Peyer's patch (tissue), 4 donors: Measurements from ENCODE around the gene ZCWPW2. TPM values are rescaled to one million over a fixed set of nuclear protein-coding genes. Genes with fewer than 3 reads are reported as not detected.

Experiments
- DNase-seq, 3 donors: peaks; one replicate each; pipeline ENCODE4 v3.0.0-alpha.2; 2017 to 2019
- H3K27ac ChIP-seq, 4 donors: fragments of 200-600 bp; sonication (generic); one replicate each; pipeline ENCODE4 v1.5.1; 2016 to 2019
- H3K27me3 ChIP-seq, 2 donors: fragments of 200-600 bp; sonication (generic); one replicate each; pipeline ENCODE4 v1.5.1; 2019
- H3K36me3 ChIP-seq, 3 donors: fragments of 200-600 bp; sonication (generic); one replicate each; pipeline ENCODE4 v1.5.1; 2016 to 2019
- H3K4me1 ChIP-seq, 4 donors: fragments of 200-600 bp; sonication (generic); one replicate each; pipeline ENCODE4 v1.5.1; 2016 to 2019
- H3K4me3 ChIP-seq, 4 donors: fragments of 200-600 bp; sonication (generic); 1 replicate in 3 of 4; 2 replicates in 1 of 4; pipeline ENCODE4 v1.5.1; 2016 to 2019; ENCODE audit warnings: mild to moderate bottlenecking in 1 of 4
- H3K9me3 ChIP-seq, 4 donors: fragments of 200-600 bp; sonication (generic); one replicate each; pipeline ENCODE4 v1.5.1; 2016 to 2019; ENCODE audit warnings: mild to moderate bottlenecking in 1 of 4
- CTCF ChIP-seq, 6 experiments: fragments of 450-650 bp in 4 of 6; fragments of 200-600 bp in 2 of 6; sonication (generic) in 1 of 6; IDR thresholded peaks; one replicate each; pipeline ENCODE4 v1.5.1; 2017 to 2019; ENCODE audit warnings: antibody characterized with exemption in 6 of 6, mild to moderate bottlenecking in 3 of 6, moderate library complexity in 1 of 6
- POLR2A ChIP-seq, 2 donors: fragments of 450-650 bp; IDR thresholded peaks; one replicate each; pipeline ENCODE4 v1.5.1; 2017; ENCODE audit warnings: antibody characterized with exemption in 2 of 2, mild to moderate bottlenecking in 2 of 2, moderate library complexity in 2 of 2
- total RNA-seq, 4 donors: library from RNA; depleted of rRNA; stranded (reverse); fragments of >200 nt; gene quantifications; one replicate each; pipeline ENCODE4 v1.1.0, GENCODE V29; 2016

ZCWPW2 gene
- not detected for total RNA-seq

- Histone ChIP-seq H3K36me3 (no peaks in the 10 kb centered on the region), H3K9me3 (no peaks in the 10 kb centered on the region), H3K27me3 (no peaks in the 10 kb centered on the region), H3K4me1 (peaks cover 0 to 30% (median 0%) of the 10 kb centered on the region in 4 donors), H3K4me3 (peak within 1 kb of the TSS; percentile 71 to 90 (median 78)), H3K27ac (peak within 1 kb of the TSS; percentile 93 to 96 (median 95))
- peak; percentile 52 to 83 for TF ChIP-seq POLR2A (IDR thresholded peaks at IDR 0.05)
- TF ChIP-seq CTCF (IDR thresholded peaks at IDR 0.05): peak in 2 of 6 experiments; percentile 23 to 31
- peak; percentile 90 to 97 (median 96) for DNase-seq
Observed at GRCh38 chr3:28348629-28349468, at the start of gene ZCWPW2, which contains the start of gene AZI2. TSS of gene ZCWPW2 (plus strand) at chr3:28348721. CDS start at chr3:28413069, 64,348 bp downstream. TSS of gene AZI2 (minus strand) at chr3:28348824. CDS start at chr3:28340617, 8,207 bp downstream.

GRCh38 chr3:28299705-28300104 is 48.8 kb upstream of the ZCWPW2 start:
- Histone ChIP-seq H3K27ac (no peak overlapping the region), H3K27me3 (no peaks in the 10 kb centered on the region), H3K36me3 (no peaks in the 10 kb centered on the region), H3K4me3 (no peak overlapping the region), H3K4me1 (no peaks in the 10 kb centered on the region), H3K9me3 (no peaks in the 10 kb centered on the region)
- DNase-seq: no peak
- TF ChIP-seq POLR2A (IDR thresholded peaks at IDR 0.05) (no peak), CTCF (IDR thresholded peaks at IDR 0.05) (no peak)

- H3K4me3 ChIP-seq: no peak overlapping the region
- H3K27ac ChIP-seq: no peak overlapping the region
- no peaks in the 10 kb centered on the region for H3K9me3 ChIP-seq
- no peak for DNase-seq
- H3K4me1 ChIP-seq: no peaks in the 10 kb centered on the region
- H3K36me3 ChIP-seq: no peaks in the 10 kb centered on the region
- TF ChIP-seq CTCF (IDR thresholded peaks at IDR 0.05): no peak
- no peak for TF ChIP-seq POLR2A (IDR thresholded peaks at IDR 0.05)
- H3K27me3 ChIP-seq: no peaks in the 10 kb centered on the region
Observed at GRCh38 chr3:28300345-28300962, 48.1 kb upstream of the ZCWPW2 start.

GRCh38 chr3:28301688-28302087 is 46.8 kb upstream of the ZCWPW2 start:
- Histone ChIP-seq H3K9me3 (no peaks in the 10 kb centered on the region), H3K36me3 (no peaks in the 10 kb centered on the region), H3K4me3 (no peak overlapping the region), H3K27ac (no peak overlapping the region), H3K27me3 (no peaks in the 10 kb centered on the region), H3K4me1 (no peaks in the 10 kb centered on the region)
- TF ChIP-seq CTCF (IDR thresholded peaks at IDR 0.05) (no peak), POLR2A (IDR thresholded peaks at IDR 0.05) (no peak)
- DNase-seq: no peak

GRCh38 chr3:28308196-28308595 is 40.3 kb upstream of the ZCWPW2 start:
- DNase-seq: no peak
- no peaks in the 10 kb centered on the region for H3K4me1 ChIP-seq
- H3K27me3 ChIP-seq: no peaks in the 10 kb centered on the region
- no peaks in the 10 kb centered on the region for H3K36me3 ChIP-seq
- H3K4me3 ChIP-seq: no peak overlapping the region
- H3K27ac ChIP-seq: no peak overlapping the region
- H3K9me3 ChIP-seq: no peaks in the 10 kb centered on the region
- no peak for TF ChIP-seq CTCF (IDR thresholded peaks at IDR 0.05)
